ENCODE data around the gene JPT2. TPM values are rescaled to one million over a fixed set of nuclear protein-coding genes. Genes with fewer than 3 reads are reported as not detected.
"Not testable (repeated sequence)": the region's sequence is repeated elsewhere in the genome, so short reads cannot be mapped to it uniquely, and the experiment has no call there.

The JPT2 gene
- total RNA-seq, 1 experiment from 2014 or later: 150 TPM

DNA sequence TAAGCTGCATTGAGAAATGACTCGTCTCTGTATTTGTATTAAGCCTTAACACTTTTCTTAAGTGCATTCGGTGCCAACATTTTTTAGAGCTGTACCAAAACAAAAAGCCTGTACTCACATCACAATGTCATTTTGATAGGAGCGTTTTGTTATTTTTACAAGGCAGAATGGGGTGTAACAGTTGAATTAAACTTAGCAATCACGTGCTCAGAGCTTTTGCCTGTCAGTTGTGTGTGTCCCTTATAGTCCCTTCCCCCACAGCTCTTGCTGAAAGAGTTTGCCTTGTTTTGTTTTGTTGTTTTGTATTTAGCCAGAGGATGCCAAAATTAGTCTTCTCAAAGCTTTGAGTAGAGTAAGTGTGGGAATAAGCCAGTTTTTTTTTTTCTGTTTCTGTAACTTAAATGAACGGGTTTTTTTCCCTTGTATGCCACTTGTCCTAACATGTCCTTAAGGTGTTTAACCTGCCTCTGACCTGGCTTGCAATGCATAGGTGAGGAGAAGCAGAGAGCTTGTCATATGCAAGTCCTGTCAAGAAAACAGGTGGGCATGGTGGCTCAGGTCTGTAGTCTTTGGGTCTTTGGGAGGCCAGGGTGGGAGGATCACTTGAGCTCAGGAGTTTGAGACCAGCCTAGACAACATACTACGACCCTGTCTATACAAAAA is 23.3 kb downstream of the JPT2 start (continued):
- TF ChIP-seq GABPB1 (CRISPR knock-in tag; IDR thresholded peaks at IDR 0.05) (no peak), ATF1 (CRISPR knock-in tag; IDR thresholded peaks at IDR 0.05) (no peak), ZNF219 (CRISPR knock-in tag; IDR thresholded peaks at IDR 0.05; ENCODE audit: borderline replicate concordance) (no peak)
- TF ChIP-seq, protein P1, sequence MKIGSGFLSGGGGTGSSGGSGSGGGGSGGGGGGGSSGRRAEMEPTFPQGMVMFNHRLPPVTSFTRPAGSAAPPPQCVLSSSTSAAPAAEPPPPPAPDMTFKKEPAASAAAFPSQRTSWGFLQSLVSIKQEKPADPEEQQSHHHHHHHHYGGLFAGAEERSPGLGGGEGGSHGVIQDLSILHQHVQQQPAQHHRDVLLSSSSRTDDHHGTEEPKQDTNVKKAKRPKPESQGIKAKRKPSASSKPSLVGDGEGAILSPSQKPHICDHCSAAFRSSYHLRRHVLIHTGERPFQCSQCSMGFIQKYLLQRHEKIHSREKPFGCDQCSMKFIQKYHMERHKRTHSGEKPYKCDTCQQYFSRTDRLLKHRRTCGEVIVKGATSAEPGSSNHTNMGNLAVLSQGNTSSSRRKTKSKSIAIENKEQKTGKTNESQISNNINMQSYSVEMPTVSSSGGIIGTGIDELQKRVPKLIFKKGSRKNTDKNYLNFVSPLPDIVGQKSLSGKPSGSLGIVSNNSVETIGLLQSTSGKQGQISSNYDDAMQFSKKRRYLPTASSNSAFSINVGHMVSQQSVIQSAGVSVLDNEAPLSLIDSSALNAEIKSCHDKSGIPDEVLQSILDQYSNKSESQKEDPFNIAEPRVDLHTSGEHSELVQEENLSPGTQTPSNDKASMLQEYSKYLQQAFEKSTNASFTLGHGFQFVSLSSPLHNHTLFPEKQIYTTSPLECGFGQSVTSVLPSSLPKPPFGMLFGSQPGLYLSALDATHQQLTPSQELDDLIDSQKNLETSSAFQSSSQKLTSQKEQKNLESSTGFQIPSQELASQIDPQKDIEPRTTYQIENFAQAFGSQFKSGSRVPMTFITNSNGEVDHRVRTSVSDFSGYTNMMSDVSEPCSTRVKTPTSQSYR (CRISPR knock-in tag; IDR thresholded peaks at IDR 0.05): no peak
- TF ChIP-seq, protein P2, sequence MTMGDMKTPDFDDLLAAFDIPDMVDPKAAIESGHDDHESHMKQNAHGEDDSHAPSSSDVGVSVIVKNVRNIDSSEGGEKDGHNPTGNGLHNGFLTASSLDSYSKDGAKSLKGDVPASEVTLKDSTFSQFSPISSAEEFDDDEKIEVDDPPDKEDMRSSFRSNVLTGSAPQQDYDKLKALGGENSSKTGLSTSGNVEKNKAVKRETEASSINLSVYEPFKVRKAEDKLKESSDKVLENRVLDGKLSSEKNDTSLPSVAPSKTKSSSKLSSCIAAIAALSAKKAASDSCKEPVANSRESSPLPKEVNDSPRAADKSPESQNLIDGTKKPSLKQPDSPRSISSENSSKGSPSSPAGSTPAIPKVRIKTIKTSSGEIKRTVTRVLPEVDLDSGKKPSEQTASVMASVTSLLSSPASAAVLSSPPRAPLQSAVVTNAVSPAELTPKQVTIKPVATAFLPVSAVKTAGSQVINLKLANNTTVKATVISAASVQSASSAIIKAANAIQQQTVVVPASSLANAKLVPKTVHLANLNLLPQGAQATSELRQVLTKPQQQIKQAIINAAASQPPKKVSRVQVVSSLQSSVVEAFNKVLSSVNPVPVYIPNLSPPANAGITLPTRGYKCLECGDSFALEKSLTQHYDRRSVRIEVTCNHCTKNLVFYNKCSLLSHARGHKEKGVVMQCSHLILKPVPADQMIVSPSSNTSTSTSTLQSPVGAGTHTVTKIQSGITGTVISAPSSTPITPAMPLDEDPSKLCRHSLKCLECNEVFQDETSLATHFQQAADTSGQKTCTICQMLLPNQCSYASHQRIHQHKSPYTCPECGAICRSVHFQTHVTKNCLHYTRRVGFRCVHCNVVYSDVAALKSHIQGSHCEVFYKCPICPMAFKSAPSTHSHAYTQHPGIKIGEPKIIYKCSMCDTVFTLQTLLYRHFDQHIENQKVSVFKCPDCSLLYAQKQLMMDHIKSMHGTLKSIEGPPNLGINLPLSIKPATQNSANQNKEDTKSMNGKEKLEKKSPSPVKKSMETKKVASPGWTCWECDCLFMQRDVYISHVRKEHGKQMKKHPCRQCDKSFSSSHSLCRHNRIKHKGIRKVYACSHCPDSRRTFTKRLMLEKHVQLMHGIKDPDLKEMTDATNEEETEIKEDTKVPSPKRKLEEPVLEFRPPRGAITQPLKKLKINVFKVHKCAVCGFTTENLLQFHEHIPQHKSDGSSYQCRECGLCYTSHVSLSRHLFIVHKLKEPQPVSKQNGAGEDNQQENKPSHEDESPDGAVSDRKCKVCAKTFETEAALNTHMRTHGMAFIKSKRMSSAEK (CRISPR knock-in tag; IDR thresholded peaks at IDR 0.05; ENCODE audit: borderline replicate concordance): no peak

DNA sequence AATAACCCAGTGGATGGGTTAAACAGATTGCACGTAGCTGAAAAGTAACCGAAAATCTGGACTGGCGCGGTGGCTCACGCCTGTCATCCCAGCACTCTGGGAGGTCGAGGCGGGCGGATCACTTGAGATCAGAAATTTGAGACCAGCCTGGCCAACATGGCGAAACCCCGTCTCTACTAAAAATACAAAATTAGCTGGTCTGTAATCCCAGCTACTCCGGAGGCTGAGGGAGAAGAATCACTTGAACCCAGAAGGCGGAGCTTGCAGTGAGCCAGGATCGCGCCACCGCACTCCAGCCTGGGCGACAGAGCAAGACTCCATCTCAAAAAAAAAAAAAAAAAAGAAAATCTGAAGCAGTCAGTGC is 27.2 kb downstream of the JPT2 start:
- ChIA-PET POLR2A (interaction anchor here (0.9 to 2.5 kb wide), 5 partner anchors 27 to 283 kb away, joined by 4 to 12 read pairs (median 6); partner anchors contain the start of genes JPT2, NUBP2 and SPSB3), CTCF (interaction anchor here (0.6 to 2.8 kb wide), 49 partner anchors 8 to 1178 kb away, joined by 3 to 36 read pairs (median 4); partner anchors contain the start of genes CRAMP1, IFT140, JPT2 and MSRB1)
- H3K27me3 Mint-ChIP-seq (ENCODE audit: low read depth); H3K9me3 Mint-ChIP-seq; DNase-seq (ENCODE audit: low spot score): not testable (repeated sequence)
- Mint-ChIP-seq H3K4me3 (peak overlapping the region; percentile 99), H3K4me1 (peaks cover 20% of the 10 kb centered on the region), H3K36me3 (peaks cover 20% of the 10 kb centered on the region), H3K27ac (peak overlapping the region; percentile 98)
- ATAC-seq: peak; percentile 5
- TF ChIP-seq, protein P3, sequence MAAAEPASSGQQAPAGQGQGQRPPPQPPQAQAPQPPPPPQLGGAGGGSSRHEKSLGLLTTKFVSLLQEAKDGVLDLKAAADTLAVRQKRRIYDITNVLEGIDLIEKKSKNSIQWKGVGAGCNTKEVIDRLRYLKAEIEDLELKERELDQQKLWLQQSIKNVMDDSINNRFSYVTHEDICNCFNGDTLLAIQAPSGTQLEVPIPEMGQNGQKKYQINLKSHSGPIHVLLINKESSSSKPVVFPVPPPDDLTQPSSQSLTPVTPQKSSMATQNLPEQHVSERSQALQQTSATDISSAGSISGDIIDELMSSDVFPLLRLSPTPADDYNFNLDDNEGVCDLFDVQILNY (CRISPR knock-in tag; IDR thresholded peaks at IDR 0.05): 0 out of 2 replicates have a peak, but pooled peaks have one; percentile 34
- TF ChIP-seq ELF4 (CRISPR knock-in tag; IDR thresholded peaks at IDR 0.05; ENCODE audit: low read depth) (0 out of 2 replicates have a peak, but pooled peaks have one; percentile 36), FOXP1 (CRISPR knock-in tag; IDR thresholded peaks at IDR 0.05; ENCODE audit: borderline replicate concordance) (0 out of 2 replicates have a peak, but pooled peaks have one; percentile 8)

DNA sequence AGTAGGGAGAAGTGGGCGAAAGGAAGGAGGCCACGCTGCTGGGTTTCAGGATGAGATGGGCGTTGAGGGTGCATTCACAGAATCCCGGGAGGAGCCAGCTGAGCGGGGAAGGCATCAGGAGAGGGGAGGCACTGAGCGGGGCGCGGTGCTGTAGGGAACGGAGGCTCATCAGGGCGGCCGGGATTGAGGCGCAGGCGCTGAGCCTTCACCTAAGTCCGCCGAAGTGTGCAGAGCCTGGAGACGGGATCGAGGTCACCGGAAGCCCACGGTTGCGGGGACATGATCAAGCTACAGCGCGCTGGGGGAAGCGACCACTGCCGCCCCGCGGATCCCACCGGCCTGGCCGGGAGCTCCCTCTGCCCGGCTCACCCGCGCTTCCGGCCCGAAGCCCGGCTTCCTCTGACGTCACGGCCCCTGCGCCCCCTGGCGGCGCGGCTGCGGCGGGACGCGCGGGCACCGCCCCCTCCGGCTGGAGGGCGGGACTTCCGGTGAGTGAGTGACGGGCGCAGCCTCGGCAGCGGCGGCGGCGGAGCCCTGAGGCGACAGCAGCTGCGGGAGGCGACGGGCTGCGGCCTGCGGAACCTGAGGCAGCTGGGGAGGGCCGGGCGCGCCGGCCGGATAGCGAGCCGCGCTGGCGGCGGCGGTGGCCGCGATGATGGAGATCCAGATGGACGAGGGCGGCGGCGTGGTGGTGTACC is 27.8 kb downstream of the JPT2 start, which contains the start of gene MAPK8IP3:
Gene MAPK8IP3, plus strand, starts transcription at position 508 of the 698 bp plus-strand sequence. Its CDS starts 145 bp downstream, at position 653.
- DNase-seq (ENCODE audit: low spot score): peak; percentile 92
- Mint-ChIP-seq H3K27me3 (ENCODE audit: low read depth) (no peaks in the 10 kb centered on the region), H3K36me3 (peaks cover 20% of the 10 kb centered on the region), H3K27ac (peak within 1 kb of the TSS; percentile 98), H3K9me3 (no peaks in the 10 kb centered on the region), H3K4me1 (peaks cover 20% of the 10 kb centered on the region), H3K4me3 (peak within 1 kb of the TSS; percentile 99)
- ChIA-PET CTCF (interaction anchor here (0.6 to 2.8 kb wide), 50 partner anchors 8 to 1179 kb away, joined by 3 to 36 read pairs (median 4); partner anchors contain the start of genes CRAMP1, IFT140, JPT2 and MSRB1), POLR2A (interaction anchor here (0.6 to 2.5 kb wide), 7 partner anchors 27 to 282 kb away, joined by 3 to 12 read pairs (median 6); partner anchors contain the start of genes JPT2, NUBP2, RPS2 and SPSB3)
- peak; percentile 73 for ATAC-seq
- TF ChIP-seq ESRRA (CRISPR knock-in tag; IDR thresholded peaks at IDR 0.05; ENCODE audit: borderline replicate concordance) (no peak), TEAD4 (CRISPR knock-in tag; IDR thresholded peaks at IDR 0.05) (no peak), ZNF671 (CRISPR knock-in tag; IDR thresholded peaks at IDR 0.05) (no peak), GABPB1 (CRISPR knock-in tag; IDR thresholded peaks at IDR 0.05) (peak; percentile 55; the same call in 1 of the 2 replicates), MYBL2 (CRISPR knock-in tag; IDR thresholded peaks at IDR 0.05) (no peak), ATF1 (CRISPR knock-in tag; IDR thresholded peaks at IDR 0.05) (no peak; the same call in 1 of the 2 replicates), CREB1 (CRISPR knock-in tag; IDR thresholded peaks at IDR 0.05) (peak; percentile 8; the same call in 1 of the 2 replicates), SOX15 (CRISPR knock-in tag; IDR thresholded peaks at IDR 0.05) (no peak), SP1 (CRISPR knock-in tag; conservative IDR thresholded peaks at IDR 0.05) (peak; percentile 98), NFE2L1 (CRISPR knock-in tag; IDR thresholded peaks at IDR 0.05) (peak; percentile 57; the same call in 1 of the 2 replicates), GRHL2 (CRISPR knock-in tag; IDR thresholded peaks at IDR 0.05; ENCODE audit: insufficient replicate concordance, severe bottlenecking) (no peak), NFATC4 (CRISPR knock-in tag; IDR thresholded peaks at IDR 0.05) (no peak)
- TF ChIP-seq, protein P4, sequence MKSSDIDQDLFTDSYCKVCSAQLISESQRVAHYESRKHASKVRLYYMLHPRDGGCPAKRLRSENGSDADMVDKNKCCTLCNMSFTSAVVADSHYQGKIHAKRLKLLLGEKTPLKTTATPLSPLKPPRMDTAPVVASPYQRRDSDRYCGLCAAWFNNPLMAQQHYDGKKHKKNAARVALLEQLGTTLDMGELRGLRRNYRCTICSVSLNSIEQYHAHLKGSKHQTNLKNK (CRISPR knock-in tag; IDR thresholded peaks at IDR 0.05): peak; percentile 61; the same call in 1 of the 2 replicates
- TF ChIP-seq, protein P5, sequence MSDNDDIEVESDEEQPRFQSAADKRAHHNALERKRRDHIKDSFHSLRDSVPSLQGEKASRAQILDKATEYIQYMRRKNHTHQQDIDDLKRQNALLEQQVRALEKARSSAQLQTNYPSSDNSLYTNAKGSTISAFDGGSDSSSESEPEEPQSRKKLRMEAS (CRISPR knock-in tag; IDR thresholded peaks at IDR 0.05): no peak
- TF ChIP-seq, protein P6, sequence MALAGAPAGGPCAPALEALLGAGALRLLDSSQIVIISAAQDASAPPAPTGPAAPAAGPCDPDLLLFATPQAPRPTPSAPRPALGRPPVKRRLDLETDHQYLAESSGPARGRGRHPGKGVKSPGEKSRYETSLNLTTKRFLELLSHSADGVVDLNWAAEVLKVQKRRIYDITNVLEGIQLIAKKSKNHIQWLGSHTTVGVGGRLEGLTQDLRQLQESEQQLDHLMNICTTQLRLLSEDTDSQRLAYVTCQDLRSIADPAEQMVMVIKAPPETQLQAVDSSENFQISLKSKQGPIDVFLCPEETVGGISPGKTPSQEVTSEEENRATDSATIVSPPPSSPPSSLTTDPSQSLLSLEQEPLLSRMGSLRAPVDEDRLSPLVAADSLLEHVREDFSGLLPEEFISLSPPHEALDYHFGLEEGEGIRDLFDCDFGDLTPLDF (CRISPR knock-in tag; IDR thresholded peaks at IDR 0.05): no peak

Data from WTC11 (cell line).